ENCODE measurements around the gene DLX4.
A peak's percentile ranks its signal among the peaks of the same experiment; 100 is the strongest.

The DLX4 gene

GRCh38 chr17:49990921-49991320, 21.9 kb downstream of the DLX4 start:
- no peak for DNase-seq

GRCh38 chr17:49991409-49991808, 22.4 kb downstream of the DLX4 start:
- no peak for DNase-seq

GRCh38 chr17:49992191-49992932, 23.4 kb downstream of the DLX4 start:
- no peak for DNase-seq

- no peak for DNase-seq
These were observed 24.0 kb downstream of the DLX4 start for GRCh38 chr17:49992933-49993422.

- DNase-seq = no peak
These were observed 24.6 kb downstream of the DLX4 start for GRCh38 chr17:49993423-49994060.

GRCh38 chr17:49994085-49995054, 25.4 kb downstream of the DLX4 start:
- no peak for DNase-seq

GRCh38 chr17:49995055-49995738, 26.2 kb downstream of the DLX4 start, which contains the start of gene DLX3:
TSS of gene DLX3 (minus strand) at chr17:49995224. CDS start at chr17:49994998, 226 bp downstream.
- peak; percentile 89 for DNase-seq

GRCh38 chr17:49996121-49996494, 27.1 kb downstream of the DLX4 start:
- DNase-seq = no peak

GRCh38 chr17:49996495-49997300, 27.7 kb downstream of the DLX4 start:
- peak; percentile 42 for DNase-seq

GRCh38 chr17:49997301-49997650, 28.3 kb downstream of the DLX4 start:
- peak; percentile 39 for DNase-seq

- peak; percentile 84 for DNase-seq
These were observed 29.0 kb downstream of the DLX4 start for GRCh38 chr17:49997773-49998703.

GRCh38 chr17:49998836-49999511, 30.0 kb downstream of the DLX4 start:
- no peak for DNase-seq

GRCh38 chr17:50003911-50004310, 34.9 kb downstream of the DLX4 start:
- no peak for DNase-seq

GRCh38 chr17:50009282-50009681, 40.3 kb downstream of the DLX4 start:
- DNase-seq = no peak

GRCh38 chr17:50013079-50013478, 44.1 kb downstream of the DLX4 start:
- no peak for DNase-seq

- DNase-seq = no peak
These were observed 45.6 kb downstream of the DLX4 start for GRCh38 chr17:50014471-50015088.

GRCh38 chr17:50015146-50015545, 46.2 kb downstream of the DLX4 start:
- DNase-seq = no peak

GRCh38 chr17:50018909-50019308, 49.9 kb downstream of the DLX4 start:
- no peak for DNase-seq

GRCh38 chr17:50020841-50021599, 52.0 kb downstream of the DLX4 start:
- no peak for DNase-seq
